ENCODE data around the gene ADM2. TPM values are rescaled to one million over a fixed set of nuclear protein-coding genes. Genes with fewer than 3 reads are reported as not detected.

ADM2 gene
- total RNA-seq, 4 donors from 2014 or later, result under 0.01 to 1.9 (median 0.89) TPM

- intact Hi-C loops (cut with DNase I), result no loop called here
- Histone ChIP-seq H3K4me1 (peaks cover 29 to 52% (median 31%) of the 10 kb centered on the region in 3 donors), H3K27me3 (peaks cover 0 to 34% (median 3%) of the 10 kb centered on the region in 4 donors), H3K27ac (no peak overlapping the region), H3K36me3 (no peaks in the 10 kb centered on the region), H3K4me3 (no peak overlapping the region), H3K9me3 (no peaks in the 10 kb centered on the region)
- TF ChIP-seq POLR2A (IDR thresholded peaks at IDR 0.05), result no peak
- no peak for TF ChIP-seq CTCF (IDR thresholded peaks at IDR 0.05)
- DNase-seq, result no peak
- 52 to 54% methylated on average over 7 of the region's 7 CpGs for WGBS, 2 donors
Observed at GRCh38 chr22:50476868-50477267, 4.5 kb upstream of the ADM2 start.

- WGBS, 2 donors, result 88% methylated on average over 10 of the region's 12 CpGs; no CpG with 5 or more reads in 1 of the 2 donors
- Histone ChIP-seq H3K4me1 (peaks cover 23 to 49% (median 25%) of the 10 kb centered on the region in 3 donors), H3K27ac (no peak overlapping the region), H3K27me3 (peaks cover 0 to 45% (median 6%) of the 10 kb centered on the region in 4 donors), H3K36me3 (no peaks in the 10 kb centered on the region), H3K4me3 (no peak overlapping the region), H3K9me3 (no peaks in the 10 kb centered on the region)
- TF ChIP-seq POLR2A (IDR thresholded peaks at IDR 0.05) (no peak), CTCF (IDR thresholded peaks at IDR 0.05) (no peak)
- intact Hi-C loops (cut with DNase I), result no loop called here
- DNase-seq, result no peak
Observed at GRCh38 chr22:50477923-50478322, 3.4 kb upstream of the ADM2 start.

- DNase-seq, result no peak
- TF ChIP-seq CTCF (IDR thresholded peaks at IDR 0.05) (no peak), POLR2A (IDR thresholded peaks at IDR 0.05) (no peak)
- Histone ChIP-seq H3K9me3 (no peaks in the 10 kb centered on the region), H3K4me1 (peaks cover 12 to 37% (median 14%) of the 10 kb centered on the region in 3 donors), H3K4me3 (no peak overlapping the region), H3K36me3 (no peaks in the 10 kb centered on the region), H3K27me3 (peaks cover 0 to 63% (median 6%) of the 10 kb centered on the region in 4 donors), H3K27ac (no peak overlapping the region)
- intact Hi-C loops (cut with DNase I), result no loop called here
- WGBS, 2 donors, result 58 to 63% methylated on average over 11 of the region's 11 CpGs
Observed at GRCh38 chr22:50479721-50480120, 1.6 kb upstream of the ADM2 start.

GRCh38 chr22:50481045-50481439 lies 301 bp upstream of the ADM2 start:
- intact Hi-C loops (cut with DNase I), result no loop called here
- WGBS, 2 donors, result 48% methylated on average over 5 of the region's 45 CpGs; no CpG with 5 or more reads in 1 of the 2 donors
- no peaks in the 10 kb centered on the region for H3K36me3 ChIP-seq
- no peak overlapping the region for H3K27ac ChIP-seq
- TF ChIP-seq CTCF (IDR thresholded peaks at IDR 0.05) (no peak), POLR2A (IDR thresholded peaks at IDR 0.05) (no peak)
- no peaks in the 10 kb centered on the region for H3K9me3 ChIP-seq
- peaks cover 0 to 76% (median 6%) of the 10 kb centered on the region in 4 donors for H3K27me3 ChIP-seq
- peaks cover 5 to 30% (median 7%) of the 10 kb centered on the region in 3 donors for H3K4me1 ChIP-seq
- H3K4me3 ChIP-seq, result peak overlapping the region; percentile 39 to 65 (median 50)
- no peak for DNase-seq

- no peaks in the 10 kb centered on the region for H3K9me3 ChIP-seq
- H3K36me3 ChIP-seq, result no peaks in the 10 kb centered on the region
- TF ChIP-seq CTCF (IDR thresholded peaks at IDR 0.05), result no peak
- no peak for TF ChIP-seq POLR2A (IDR thresholded peaks at IDR 0.05)
- DNase-seq, result no peak
- intact Hi-C loops (cut with DNase I), result no loop called here
- H3K4me3 ChIP-seq, result peak overlapping the region; percentile 39 to 65 (median 50)
- no peak overlapping the region for H3K27ac ChIP-seq
- 100% methylated on average over 1 of the region's 35 CpGs; no CpG with 5 or more reads in 1 of the 2 donors for WGBS, 2 donors
- peaks cover 5 to 19% (median 7%) of the 10 kb centered on the region in 3 donors for H3K4me1 ChIP-seq
- peaks cover 0 to 88% (median 6%) of the 10 kb centered on the region in 4 donors for H3K27me3 ChIP-seq
Observed at GRCh38 chr22:50482107-50483074, 1.0 kb downstream of the ADM2 start.
